WI38 (cell line): ENCODE data around the gene MDFIC.

Experiments
- H3K4me3 ChIP-seq: 2 replicates; pipeline ENCODE4 v1.5.1; 2011; ENCODE audit warnings: low read depth, mild to moderate bottlenecking, control low read depth, low read length
- CTCF ChIP-seq: IDR thresholded peaks from 2 replicates; pipeline ENCODE4 v1.5.1; 2012; ENCODE audit warnings: low read depth, mild to moderate bottlenecking, control low read depth, low read length

Gene MDFIC

GRCh38 chr7:114939484-114940097 lies 17.7 kb downstream of the MDFIC start:
- TF ChIP-seq CTCF = no peak
- no peak overlapping the region for H3K4me3 ChIP-seq

- TF ChIP-seq CTCF = no peak
- no peak overlapping the region for H3K4me3 ChIP-seq
These were observed 18.3 kb downstream of the MDFIC start for GRCh38 chr7:114940220-114940619.

GRCh38 chr7:114941692-114942091 lies 19.8 kb downstream of the MDFIC start:
- TF ChIP-seq CTCF = no peak

GRCh38 chr7:114942446-114943175 lies 20.7 kb downstream of the MDFIC start:
- H3K4me3 ChIP-seq = no peak overlapping the region
- TF ChIP-seq CTCF = no peak

More at GRCh38 chr7:114941692-114942091, 19.8 kb downstream of the MDFIC start:
- H3K4me3 ChIP-seq = no peak overlapping the region

- TF ChIP-seq CTCF = no peak
- no peak overlapping the region for H3K4me3 ChIP-seq
These were observed 21.6 kb downstream of the MDFIC start for GRCh38 chr7:114943530-114943929.

- no peak overlapping the region; the same call in 1 of the 2 replicates for H3K4me3 ChIP-seq
- TF ChIP-seq CTCF = no peak
These were observed 22.3 kb downstream of the MDFIC start for GRCh38 chr7:114943953-114944744.
